GM12875 (cell line): Measurements from ENCODE around the gene OTUD3.

Experiments
- H3K4me3 ChIP-seq: one replicate; pipeline ENCODE4 v1.5.1; 2011; ENCODE audit warnings: low read depth, low read length, control low read depth
- CTCF ChIP-seq: IDR thresholded peaks from 2 replicates; pipeline ENCODE4 v1.5.1; 2011; ENCODE audit warnings: low read depth, mild to moderate bottlenecking, control low read depth, inconsistent platforms, low read length, moderate library complexity, borderline replicate concordance; ENCODE audit not compliant: insufficient read depth

The OTUD3 gene

GRCh38 chr1:19949016-19949415 lies 66.8 kb downstream of the OTUD3 start:
- no peak overlapping the region for H3K4me3 ChIP-seq
- no peak for TF ChIP-seq CTCF

GRCh38 chr1:19954059-19954458 lies 71.9 kb downstream of the OTUD3 start:
- TF ChIP-seq CTCF = no peak
- H3K4me3 ChIP-seq = no peak overlapping the region

- no peak overlapping the region for H3K4me3 ChIP-seq
- no peak for TF ChIP-seq CTCF
Observed at GRCh38 chr1:19955534-19956170, 73.5 kb downstream of the OTUD3 start.

GRCh38 chr1:19957779-19958178 lies 75.6 kb downstream of the OTUD3 start:
- no peak overlapping the region for H3K4me3 ChIP-seq
- TF ChIP-seq CTCF = no peak

- H3K4me3 ChIP-seq = no peak overlapping the region
- no peak for TF ChIP-seq CTCF
Observed at GRCh38 chr1:19960591-19960990, 78.4 kb downstream of the OTUD3 start.
